Heart left ventricle (tissue), 13 donors: ENCODE data around the gene MLLT10.
"Not testable (repeated sequence)": the region's sequence is repeated elsewhere in the genome, so short reads cannot be mapped to it uniquely, and the experiment has no call there.

Experiments
- CTCF ChIP-seq, 12 donors: fragments of 200-600 bp; sonication (generic) in 4 of 12; IDR thresholded peaks; one replicate each; pipeline versions ENCODE4 v1.5.0 to v1.8.0; 2018 to 2022; ENCODE audit warnings: antibody characterized with exemption in 12 of 12, mild to moderate bottlenecking in 5 of 12
- POLR2A ChIP-seq, 2 donors: fragments of 450-650 bp; IDR thresholded peaks; one replicate each; pipeline ENCODE4 v1.6.1; 2017; ENCODE audit warnings: antibody characterized with exemption in 2 of 2, mild to moderate bottlenecking in 2 of 2, moderate library complexity in 2 of 2
- donor health status: ischemic (EF 13 %, LVEDD 7.1; RV severe dilation, severe dysfunction).
- donor health status: DM: no; HTN: yes; CAD: no.
- donor health status: DM: no; HTN: no; CAD: no.
- donor health status: ischemic (EF 25% LVEDD 6.9; RV normal size, moderate dysfunction).
- donor health status: ischemic (EF 25% LVEDD 5.7; RV mildly dilated, moderate dysfunction).
- donor health status: ischemic (EF 35%, LVEDD 5.7; RV mildly dilated, moderate dysfunction).
- donor health status: nonischemic (EF 11% LVEDD 7.7; RV severe dilation, severe dysfunction).
- donor health status: DM: yes; HTN: yes; CAD: no.
- donor health status: PGD.
- donor health status: ischemic (EF 29% LVEDD 5.4; RV normal size, mild dysfunction).
- donor health status: nonischemic (EF 23%, LVEDD 6.1; RV moderate dilation, normal function).

GRCh38 chr10:21624421-21624820 lies 90.4 kb downstream of the MLLT10 start:
- not testable (repeated sequence) for TF ChIP-seq CTCF, POLR2A (IDR thresholded peaks at IDR 0.05)
